BE2C (cell line): ENCODE measurements around the gene C1QL4.

ENCODE experiments used
- DNase-seq: peaks from one replicate; pipeline ENCODE4 v3.0.0-alpha.2; 2020
- H3K27me3 ChIP-seq: fragments of 250-450 bp; sonication (Bioruptor Pico); 2 replicates; pipeline ENCODE4 v1.5.1; 2020; ENCODE audit warnings: mild to moderate bottlenecking
- H3K36me3 ChIP-seq: fragments of 250-450 bp; sonication (Bioruptor Pico); 2 replicates; pipeline ENCODE4 v1.5.1; 2020; ENCODE audit warnings: mild to moderate bottlenecking
- H3K4me1 ChIP-seq: fragments of 250-450 bp; sonication (Bioruptor Pico); 2 replicates; pipeline ENCODE4 v1.5.1; 2020
- H3K4me3 ChIP-seq: 2 replicates; pipeline ENCODE4 v1.5.1; 2011; ENCODE audit warnings: low read depth, low read length
- H3K9me3 ChIP-seq: fragments of 250-450 bp; sonication (Bioruptor Pico); 2 replicates; pipeline ENCODE4 v1.5.1; 2020
- TF ChIP-seq, protein P1 (sequence below): IDR thresholded peaks from 2 replicates; pipeline ENCODE4 v1.5.1; 2012; ENCODE audit warnings: mild to moderate bottlenecking, low read depth, low read length

Gene C1QL4

DNA sequence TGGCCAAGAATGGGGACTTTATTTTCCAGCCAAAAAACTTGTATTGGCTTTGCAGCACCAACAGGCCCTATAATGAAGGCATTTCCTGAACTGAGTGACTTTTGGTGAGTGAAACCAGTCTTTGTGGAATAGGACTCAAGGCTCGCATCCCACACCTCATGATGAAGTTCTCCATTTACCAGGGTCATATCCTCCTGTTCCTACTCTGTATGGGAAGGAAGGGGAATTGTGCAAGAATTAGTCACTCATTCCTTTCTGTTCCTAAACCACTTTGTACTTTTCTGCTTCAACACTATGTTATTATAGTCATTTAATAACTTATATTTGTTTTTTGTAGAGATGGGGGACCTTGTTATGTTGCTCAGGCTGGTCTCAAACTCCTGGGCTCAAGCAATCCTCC is 28.0 kb upstream of the C1QL4 start:
- Histone ChIP-seq H3K9me3 (no peaks in the 10 kb centered on the region), H3K4me3 (no peak overlapping the region), H3K36me3 (no peaks in the 10 kb centered on the region), H3K4me1 (no peaks in the 10 kb centered on the region; the same call in 1 of the 2 replicates), H3K27me3 (no peaks in the 10 kb centered on the region)
- TF ChIP-seq, protein P1, sequence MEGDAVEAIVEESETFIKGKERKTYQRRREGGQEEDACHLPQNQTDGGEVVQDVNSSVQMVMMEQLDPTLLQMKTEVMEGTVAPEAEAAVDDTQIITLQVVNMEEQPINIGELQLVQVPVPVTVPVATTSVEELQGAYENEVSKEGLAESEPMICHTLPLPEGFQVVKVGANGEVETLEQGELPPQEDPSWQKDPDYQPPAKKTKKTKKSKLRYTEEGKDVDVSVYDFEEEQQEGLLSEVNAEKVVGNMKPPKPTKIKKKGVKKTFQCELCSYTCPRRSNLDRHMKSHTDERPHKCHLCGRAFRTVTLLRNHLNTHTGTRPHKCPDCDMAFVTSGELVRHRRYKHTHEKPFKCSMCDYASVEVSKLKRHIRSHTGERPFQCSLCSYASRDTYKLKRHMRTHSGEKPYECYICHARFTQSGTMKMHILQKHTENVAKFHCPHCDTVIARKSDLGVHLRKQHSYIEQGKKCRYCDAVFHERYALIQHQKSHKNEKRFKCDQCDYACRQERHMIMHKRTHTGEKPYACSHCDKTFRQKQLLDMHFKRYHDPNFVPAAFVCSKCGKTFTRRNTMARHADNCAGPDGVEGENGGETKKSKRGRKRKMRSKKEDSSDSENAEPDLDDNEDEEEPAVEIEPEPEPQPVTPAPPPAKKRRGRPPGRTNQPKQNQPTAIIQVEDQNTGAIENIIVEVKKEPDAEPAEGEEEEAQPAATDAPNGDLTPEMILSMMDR, result no peak
- DNase-seq, result no peak

DNA sequence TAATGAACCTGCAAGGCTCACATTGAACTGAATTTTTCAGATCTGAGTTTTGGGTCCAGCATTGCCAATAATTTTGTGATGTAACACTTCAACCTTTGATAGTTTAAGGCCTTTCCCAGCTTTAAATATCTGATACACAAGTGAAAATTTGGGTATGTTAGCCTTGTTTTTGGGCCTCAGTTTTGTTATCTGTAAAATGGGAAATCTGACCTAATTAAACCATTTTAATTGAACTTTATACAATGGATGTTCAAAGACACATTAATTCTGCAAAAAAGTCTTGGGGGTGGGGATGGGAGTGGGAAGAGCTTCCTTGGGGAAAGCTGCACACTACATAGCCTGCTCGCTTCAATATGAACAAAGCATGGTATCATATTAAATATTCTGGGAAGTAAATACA is 25.1 kb upstream of the C1QL4 start:
- Histone ChIP-seq H3K36me3 (no peaks in the 10 kb centered on the region), H3K9me3 (no peaks in the 10 kb centered on the region), H3K27me3 (no peaks in the 10 kb centered on the region), H3K4me3 (no peak overlapping the region), H3K4me1 (no peaks in the 10 kb centered on the region; the same call in 1 of the 2 replicates)
- no peak for DNase-seq
- TF ChIP-seq, protein P1, result no peak

DNA sequence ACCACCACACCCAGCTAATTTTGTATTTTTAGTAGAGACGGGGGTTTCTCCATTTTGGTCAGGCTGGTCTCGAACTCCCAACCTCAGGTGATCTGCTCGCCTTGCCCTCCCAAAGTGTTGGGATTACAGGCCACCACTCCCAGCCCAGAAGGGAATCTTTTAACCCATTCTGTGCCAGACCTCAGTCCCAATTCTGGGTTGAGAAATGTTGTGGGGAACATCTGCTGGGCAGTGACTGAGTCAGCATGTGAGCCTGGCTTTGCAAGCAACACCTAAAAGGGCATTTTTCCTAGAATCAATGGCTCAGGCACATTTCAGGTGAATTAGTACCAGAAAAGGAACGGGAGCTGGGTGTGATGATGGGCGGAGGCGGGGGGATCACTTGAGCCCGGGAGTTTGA is 22.7 kb upstream of the C1QL4 start:
- no peaks in the 10 kb centered on the region for H3K36me3 ChIP-seq
- H3K27me3 ChIP-seq, result no peaks in the 10 kb centered on the region
- no peak overlapping the region for H3K4me3 ChIP-seq
- TF ChIP-seq, protein P1, result no peak
- no peaks in the 10 kb centered on the region for H3K4me1 ChIP-seq
- no peak for DNase-seq
- H3K9me3 ChIP-seq, result no peaks in the 10 kb centered on the region

DNA sequence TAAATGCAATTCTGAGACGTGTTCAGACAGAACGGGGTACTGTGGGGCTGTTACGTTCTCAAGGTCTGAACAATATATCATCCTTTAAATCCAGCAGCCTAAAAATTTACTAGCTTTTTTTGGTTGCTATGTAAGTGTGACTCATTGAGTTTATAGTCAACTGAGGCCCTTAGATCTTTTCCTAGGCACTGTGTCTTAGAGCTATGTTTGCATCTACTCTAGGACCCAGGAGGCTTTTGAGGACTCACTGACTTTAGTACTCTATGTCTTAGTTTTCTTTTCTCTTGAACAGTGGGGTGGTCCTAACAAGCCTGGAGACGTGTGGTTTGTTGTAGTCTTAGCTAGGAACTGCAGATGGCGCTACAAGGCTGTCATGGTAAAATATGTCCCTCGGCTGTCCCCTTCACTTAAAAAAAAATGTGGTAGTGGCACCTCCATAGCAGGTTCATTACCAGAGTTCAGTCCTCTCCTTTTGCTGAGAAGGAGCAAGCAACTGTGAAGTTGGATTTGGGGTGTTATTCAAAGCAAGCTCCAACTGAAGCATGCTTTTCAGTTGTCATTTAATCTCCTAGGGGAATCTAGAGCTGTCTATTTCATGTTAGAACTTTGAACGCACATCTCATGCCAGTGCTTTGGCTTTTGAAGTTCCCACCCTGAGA is 21.6 kb upstream of the C1QL4 start:
- H3K4me3 ChIP-seq, result no peak overlapping the region
- peak; percentile 66 for DNase-seq
- TF ChIP-seq, protein P1, result peak; percentile 92
- no peaks in the 10 kb centered on the region for H3K36me3 ChIP-seq
- H3K9me3 ChIP-seq, result no peaks in the 10 kb centered on the region
- H3K27me3 ChIP-seq, result no peaks in the 10 kb centered on the region
- no peaks in the 10 kb centered on the region for H3K4me1 ChIP-seq

DNA sequence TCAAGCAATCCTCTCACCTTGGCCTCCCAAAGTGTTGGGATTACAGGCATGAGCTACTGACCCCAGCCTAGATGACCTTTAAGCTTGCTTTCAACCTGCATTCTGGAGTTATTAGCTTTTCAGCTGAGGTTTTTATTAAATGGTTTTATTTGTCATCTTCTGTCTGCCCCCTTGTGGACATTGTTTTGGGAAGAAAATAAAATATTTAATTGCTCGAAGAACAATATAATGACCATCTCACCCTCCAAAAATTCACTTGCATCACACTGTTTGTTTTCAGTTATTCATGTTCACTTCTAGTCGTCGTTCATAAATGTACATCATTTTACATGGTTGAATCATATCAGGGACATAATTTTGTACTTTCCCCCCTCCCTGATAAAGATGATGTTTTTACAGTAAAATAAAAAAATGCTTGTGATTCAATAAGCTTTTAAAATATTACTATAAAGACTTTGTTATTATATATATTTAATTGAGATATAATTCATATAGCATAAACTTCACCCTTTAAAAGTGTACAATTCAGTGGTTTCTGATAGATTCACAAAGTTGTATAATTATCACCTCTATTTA is 20.2 kb upstream of the C1QL4 start:
- Histone ChIP-seq H3K4me3 (no peak overlapping the region), H3K36me3 (no peaks in the 10 kb centered on the region), H3K9me3 (no peaks in the 10 kb centered on the region), H3K27me3 (no peaks in the 10 kb centered on the region), H3K4me1 (no peaks in the 10 kb centered on the region)
- no peak for DNase-seq
- TF ChIP-seq, protein P1, result peak; percentile 57

DNA sequence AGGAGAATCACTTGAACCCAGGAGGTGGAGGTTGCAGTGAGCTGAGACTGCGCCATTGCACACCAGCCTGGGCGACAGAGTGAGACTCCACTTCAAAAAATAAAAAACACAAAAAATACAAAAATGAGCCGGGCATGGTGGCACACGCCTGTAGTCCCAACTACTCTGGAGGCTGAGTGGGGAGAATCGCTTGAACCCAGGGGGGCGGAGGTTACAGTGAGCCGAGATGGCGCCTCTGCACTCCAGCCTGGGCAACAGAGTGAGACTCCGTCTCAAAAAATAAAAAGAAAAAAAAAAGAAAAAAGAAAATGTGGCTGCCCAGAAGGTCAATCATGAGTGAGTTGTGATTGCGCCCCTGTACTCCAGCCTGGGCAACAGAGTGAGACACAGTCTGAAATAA is 18.9 kb upstream of the C1QL4 start:
- no peak for DNase-seq
- TF ChIP-seq, protein P1, result no peak
- Histone ChIP-seq H3K4me1 (no peaks in the 10 kb centered on the region), H3K4me3 (no peak overlapping the region), H3K27me3 (no peaks in the 10 kb centered on the region), H3K9me3 (no peaks in the 10 kb centered on the region), H3K36me3 (no peaks in the 10 kb centered on the region)
